C4-2B (cell line): ENCODE measurements around the gene BID.

Source experiments
- H3K27ac ChIP-seq: fragments of 450-650 bp; 2 replicates; pipeline ENCODE4 v1.5.1; 2017
- ZFX ChIP-seq: fragments of 450-650 bp; IDR thresholded peaks from 2 replicates; pipeline ENCODE4 v1.6.1; 2017
- TF ChIP-seq, protein P1 (sequence below): fragments of 450-650 bp; conservative IDR thresholded peaks from 2 replicates; pipeline ENCODE4 v1.5.1; 2017; ENCODE audit warnings: mild to moderate bottlenecking

BID gene

GRCh38 chr22:17774206-17774925 is at the start of gene BID:
Gene BID, minus strand, starts transcription at chr22:17774469. Its CDS starts 24,353 bp downstream, at chr22:17750116.
- H3K27ac ChIP-seq: peak within 1 kb of the TSS; percentile 79
- peak; percentile 81; the same call in 1 of the 2 replicates for TF ChIP-seq ZFX
- TF ChIP-seq, protein P1, sequence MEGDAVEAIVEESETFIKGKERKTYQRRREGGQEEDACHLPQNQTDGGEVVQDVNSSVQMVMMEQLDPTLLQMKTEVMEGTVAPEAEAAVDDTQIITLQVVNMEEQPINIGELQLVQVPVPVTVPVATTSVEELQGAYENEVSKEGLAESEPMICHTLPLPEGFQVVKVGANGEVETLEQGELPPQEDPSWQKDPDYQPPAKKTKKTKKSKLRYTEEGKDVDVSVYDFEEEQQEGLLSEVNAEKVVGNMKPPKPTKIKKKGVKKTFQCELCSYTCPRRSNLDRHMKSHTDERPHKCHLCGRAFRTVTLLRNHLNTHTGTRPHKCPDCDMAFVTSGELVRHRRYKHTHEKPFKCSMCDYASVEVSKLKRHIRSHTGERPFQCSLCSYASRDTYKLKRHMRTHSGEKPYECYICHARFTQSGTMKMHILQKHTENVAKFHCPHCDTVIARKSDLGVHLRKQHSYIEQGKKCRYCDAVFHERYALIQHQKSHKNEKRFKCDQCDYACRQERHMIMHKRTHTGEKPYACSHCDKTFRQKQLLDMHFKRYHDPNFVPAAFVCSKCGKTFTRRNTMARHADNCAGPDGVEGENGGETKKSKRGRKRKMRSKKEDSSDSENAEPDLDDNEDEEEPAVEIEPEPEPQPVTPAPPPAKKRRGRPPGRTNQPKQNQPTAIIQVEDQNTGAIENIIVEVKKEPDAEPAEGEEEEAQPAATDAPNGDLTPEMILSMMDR: no peak

DNA sequence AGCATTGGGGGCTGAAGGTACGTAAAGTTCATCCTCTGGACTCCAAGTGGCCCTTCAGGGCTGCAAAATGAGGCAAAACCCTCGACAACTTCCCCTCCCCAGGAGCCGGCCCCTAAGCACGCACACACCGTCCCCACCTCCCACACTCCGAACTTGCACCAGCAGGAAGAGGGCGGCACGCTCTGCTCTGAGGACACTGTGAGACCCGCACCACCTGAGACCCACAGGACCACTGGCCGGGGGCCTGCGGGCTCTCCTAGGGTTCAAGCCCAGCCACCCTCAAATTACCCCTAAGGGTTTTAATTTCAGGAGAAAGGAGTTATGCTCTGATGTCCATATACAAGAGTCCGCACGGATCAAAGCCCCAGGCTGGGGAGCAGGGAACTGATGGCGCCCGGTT is 49.7 kb upstream of the BID start:
- no peak for TF ChIP-seq ZFX
- TF ChIP-seq, protein P1: no peak
- no peak overlapping the region for H3K27ac ChIP-seq

GRCh38 chr22:17823226-17823625 is 49.0 kb upstream of the BID start:
- TF ChIP-seq ZFX: no peak
- TF ChIP-seq, protein P1: no peak
- H3K27ac ChIP-seq: no peak overlapping the region

DNA sequence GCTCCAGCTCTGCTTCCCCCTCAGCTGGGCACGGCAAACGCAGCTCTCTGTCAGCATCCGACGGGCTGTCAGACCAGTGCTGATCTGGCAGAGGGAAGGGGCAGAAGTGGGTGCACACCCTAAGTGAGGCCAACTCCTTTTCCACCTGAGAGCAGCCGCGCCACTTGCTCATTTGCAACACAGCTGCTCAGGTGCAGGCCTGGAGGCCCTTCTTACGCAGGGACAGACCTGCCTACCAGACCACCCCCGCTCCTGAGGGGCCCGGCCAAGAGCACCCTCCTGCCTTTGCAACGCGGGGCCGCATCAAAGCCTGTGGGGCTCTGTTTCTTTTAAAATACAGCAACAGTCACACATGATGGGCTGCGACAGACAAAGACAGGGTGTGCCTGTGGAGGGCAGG is 47.8 kb upstream of the BID start:
- TF ChIP-seq ZFX: no peak
- TF ChIP-seq, protein P1: no peak
- H3K27ac ChIP-seq: no peak overlapping the region

DNA sequence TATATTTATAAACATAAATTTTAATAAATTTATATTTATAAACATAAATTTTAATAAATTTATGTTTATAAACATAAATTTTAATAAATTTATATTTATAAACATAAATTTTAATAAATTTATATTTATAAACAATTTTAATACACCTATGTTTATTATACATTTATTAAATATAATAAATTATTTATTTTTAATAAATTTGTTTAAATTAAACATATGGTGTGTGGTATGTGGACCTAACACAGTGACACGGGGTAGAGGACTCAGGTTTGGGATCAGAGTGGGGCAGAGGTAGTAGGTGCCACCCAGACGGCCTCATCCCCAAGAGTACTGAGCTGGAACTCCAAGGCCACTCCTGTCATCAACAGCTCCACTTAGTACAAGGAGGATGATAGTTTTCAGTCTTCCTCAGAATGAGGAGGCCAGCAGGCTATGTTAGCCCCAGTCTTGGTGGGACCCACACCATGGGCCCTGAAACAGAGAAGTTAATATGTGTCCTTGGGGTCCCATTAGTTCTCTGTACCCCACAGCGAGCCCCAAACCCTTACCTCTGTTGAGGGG is 46.7 kb upstream of the BID start:
- H3K27ac ChIP-seq: no peak overlapping the region

DNA sequence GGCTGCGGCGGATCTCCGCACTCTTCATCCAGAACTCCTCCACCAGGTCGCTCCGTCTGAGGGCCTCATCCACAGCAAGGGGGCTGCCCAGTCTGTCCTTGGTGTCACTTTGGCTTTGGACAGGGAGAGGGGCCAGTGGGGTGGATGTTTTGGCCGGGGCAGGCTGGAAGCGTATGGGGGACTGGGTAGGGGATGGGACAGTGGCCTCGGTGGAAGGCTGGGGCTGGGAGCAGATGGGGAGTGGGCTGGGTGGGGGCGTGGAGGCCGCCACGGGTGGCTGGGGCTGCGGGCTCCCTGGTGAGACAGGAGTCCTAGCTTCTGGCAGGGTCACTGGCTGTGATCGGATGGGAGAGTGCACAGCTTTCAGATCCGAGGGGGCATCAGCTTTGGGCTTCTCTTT is 44.4 kb upstream of the BID start:
- no peak for TF ChIP-seq ZFX
- TF ChIP-seq, protein P1: no peak

More for the DNA sequence above, 46.7 kb upstream of the BID start:
- TF ChIP-seq, protein P1: no peak
- TF ChIP-seq ZFX: no peak

GRCh38 chr22:17818180-17818579 is 43.9 kb upstream of the BID start:
- TF ChIP-seq, protein P1: no peak
- TF ChIP-seq ZFX: no peak
- H3K27ac ChIP-seq: no peak overlapping the region

More for the DNA sequence above, 44.4 kb upstream of the BID start:
- no peak overlapping the region for H3K27ac ChIP-seq
